AG08396 (cell line): ENCODE results near the gene ADAMTS2.

ENCODE experiments used
- DNase-seq: peaks from one replicate; pipeline ENCODE4 v3.0.0; 2012; ENCODE audit warnings: low spot score, mixed read lengths

ADAMTS2 gene

GRCh38 chr5:179371681-179372680 lies 26.7 kb upstream of the ADAMTS2 start:
- no peak for DNase-seq

- DNase-seq = no peak
Observed at GRCh38 chr5:179371121-179371510, 25.9 kb upstream of the ADAMTS2 start.

- no peak for DNase-seq
Observed at GRCh38 chr5:179370490-179371120, 25.3 kb upstream of the ADAMTS2 start.

GRCh38 chr5:179369530-179369884 lies 24.2 kb upstream of the ADAMTS2 start:
- DNase-seq = no peak

GRCh38 chr5:179368806-179369529 lies 23.7 kb upstream of the ADAMTS2 start:
- DNase-seq = no peak

- no peak for DNase-seq
Observed at GRCh38 chr5:179368126-179368805, 23.0 kb upstream of the ADAMTS2 start.

- no peak for DNase-seq
Observed at GRCh38 chr5:179367491-179367890, 22.2 kb upstream of the ADAMTS2 start.

GRCh38 chr5:179362355-179362754 lies 17.1 kb upstream of the ADAMTS2 start:
- no peak for DNase-seq

- no peak for DNase-seq
Observed at GRCh38 chr5:179361037-179361603, 15.9 kb upstream of the ADAMTS2 start.

- no peak for DNase-seq
Observed at GRCh38 chr5:179357031-179357430, 11.8 kb upstream of the ADAMTS2 start.

- no peak for DNase-seq
Observed at GRCh38 chr5:179355976-179356974, 11.0 kb upstream of the ADAMTS2 start.

GRCh38 chr5:179354305-179354882 lies 9.1 kb upstream of the ADAMTS2 start:
- no peak for DNase-seq

- no peak for DNase-seq
Observed at GRCh38 chr5:179348843-179349242, 3.6 kb upstream of the ADAMTS2 start.

GRCh38 chr5:179348011-179348530 lies 2.8 kb upstream of the ADAMTS2 start:
- DNase-seq = no peak

GRCh38 chr5:179347581-179347980 lies 2.3 kb upstream of the ADAMTS2 start:
- no peak for DNase-seq

GRCh38 chr5:179346875-179347274 lies 1.6 kb upstream of the ADAMTS2 start:
- no peak for DNase-seq

GRCh38 chr5:179346401-179346800 lies 1.1 kb upstream of the ADAMTS2 start:
- DNase-seq = no peak

- no peak for DNase-seq
Observed at GRCh38 chr5:179345183-179345432, 153 bp downstream of the ADAMTS2 start.

GRCh38 chr5:179344431-179345182 lies 654 bp downstream of the ADAMTS2 start:
- DNase-seq = peak; percentile 75
